Liver (tissue), 3 donors: ENCODE data around the gene OGFOD1.

Source experiments
- CTCF ChIP-seq: fragments of 150-350 bp; IDR thresholded peaks from 2 replicates; pipeline ENCODE4 v1.5.1; 2017; ENCODE audit warnings: improper control_type of control experiment, low read depth, low read length; ENCODE audit not compliant: missing input control
- HNF4A ChIP-seq, 2 donors: conservative IDR thresholded peaks; 2 replicates each; pipeline ENCODE4 v1.6.1; 2016; ENCODE audit warnings: antibody characterized with exemption in 2 of 2, mild to moderate bottlenecking in 2 of 2
- JUND ChIP-seq, 2 donors: IDR thresholded peaks; 2 replicates each; pipeline ENCODE4 v1.6.1; 2016; ENCODE audit warnings: antibody characterized with exemption in 2 of 2
- MAX ChIP-seq: IDR thresholded peaks from 2 replicates; pipeline ENCODE4 v1.6.1; 2016; ENCODE audit warnings: antibody characterized with exemption
- REST ChIP-seq: IDR thresholded peaks from 2 replicates; pipeline ENCODE4 v1.6.1; 2016; ENCODE audit warnings: antibody characterized with exemption, mild to moderate bottlenecking
- TAF1 ChIP-seq: conservative IDR thresholded peaks from 2 replicates; pipeline ENCODE4 v1.6.1; 2016; ENCODE audit warnings: antibody characterized with exemption, mild to moderate bottlenecking
- YY1 ChIP-seq: IDR thresholded peaks from 2 replicates; pipeline ENCODE4 v1.6.1; 2016; ENCODE audit warnings: antibody characterized with exemption, mild to moderate bottlenecking
- ZBTB33 ChIP-seq: IDR thresholded peaks from 2 replicates; pipeline ENCODE4 v1.6.1; 2016; ENCODE audit warnings: antibody characterized with exemption
- TF ChIP-seq, protein P1 (sequence below): IDR thresholded peaks from 2 replicates; pipeline ENCODE4 v1.6.1; 2016; ENCODE audit warnings: antibody characterized with exemption
- donor health status: healthy.
- donor health status: healthy.

DNA sequence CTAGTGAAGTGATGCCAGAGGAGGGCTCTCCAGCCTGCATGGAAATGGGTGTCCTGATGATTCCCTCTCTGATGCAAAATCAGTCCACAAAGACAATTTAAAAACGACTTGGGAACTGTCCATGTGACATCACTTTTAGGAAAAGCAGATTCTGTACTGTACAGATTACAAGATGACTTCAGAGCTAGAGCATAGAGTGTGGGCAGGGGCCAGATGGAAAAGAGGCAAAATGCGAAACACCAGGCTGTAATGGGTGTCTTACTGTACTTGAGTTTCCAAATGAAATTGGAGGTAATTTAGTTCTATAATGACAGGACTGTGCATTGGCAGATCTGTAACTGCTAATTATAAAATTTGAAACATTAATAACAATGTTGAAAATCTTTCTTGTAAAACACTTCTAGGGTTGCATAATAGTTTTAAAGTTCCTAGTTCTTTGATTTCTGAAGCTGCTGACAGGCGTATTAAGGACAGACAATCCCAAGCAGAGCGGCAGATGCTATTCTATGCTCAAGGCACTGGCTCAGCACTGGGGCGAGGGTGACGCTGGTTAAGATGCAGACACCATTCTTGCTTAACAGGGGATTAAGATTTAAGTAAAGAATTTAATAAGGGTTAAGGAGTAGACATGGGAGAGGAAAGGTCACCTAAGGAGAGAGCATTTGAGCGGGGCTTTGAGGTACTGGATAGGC, 29.6 kb downstream of the OGFOD1 start:
- TF ChIP-seq YY1: no peak
- no peak for TF ChIP-seq CTCF
- no peak for TF ChIP-seq TAF1
- TF ChIP-seq HNF4A (conservative IDR thresholded peaks at IDR 0.05): no peak
- TF ChIP-seq, protein P1, sequence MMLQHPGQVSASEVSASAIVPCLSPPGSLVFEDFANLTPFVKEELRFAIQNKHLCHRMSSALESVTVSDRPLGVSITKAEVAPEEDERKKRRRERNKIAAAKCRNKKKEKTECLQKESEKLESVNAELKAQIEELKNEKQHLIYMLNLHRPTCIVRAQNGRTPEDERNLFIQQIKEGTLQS: no peak
- TF ChIP-seq REST: no peak
- no peak for TF ChIP-seq JUND (IDR thresholded peaks at IDR 0.05)
- no peak for TF ChIP-seq ZBTB33
- TF ChIP-seq MAX: no peak
